Esophagus muscularis mucosa (tissue), 4 donors: Measurements from ENCODE around the gene TBC1D32. TPM values are rescaled to one million over a fixed set of nuclear protein-coding genes. Genes with fewer than 3 reads are reported as not detected.

Source experiments
- DNase-seq: peaks from one replicate; pipeline ENCODE4 v3.0.0-alpha.2; 2017; ENCODE audit errors: extremely low spot score
- H3K27ac ChIP-seq, 4 donors: fragments of 200-600 bp; sonication (generic); replicated peaks in 1 of 4; 1 replicate in 3 of 4; 2 replicates in 1 of 4; pipeline ENCODE4 v1.5.1; 2016 to 2019; ENCODE audit warnings: mild to moderate bottlenecking in 1 of 4
- H3K27me3 ChIP-seq, 4 donors: fragments of 200-600 bp; sonication (generic); one replicate each; pipeline versions ENCODE4 v1.5.1 to v1.6.0; 2016 to 2019
- H3K36me3 ChIP-seq, 4 donors: fragments of 200-600 bp; sonication (generic); one replicate each; pipeline ENCODE4 v1.5.1; 2016 to 2019
- H3K4me1 ChIP-seq, 4 donors: fragments of 200-600 bp; sonication (generic); one replicate each; pipeline ENCODE4 v1.5.1; 2016 to 2019
- H3K4me3 ChIP-seq, 4 donors: fragments of 200-600 bp; sonication (generic); 1 replicate in 2 of 4; 2 replicates in 2 of 4; pipeline ENCODE4 v1.5.1; 2016 to 2019; ENCODE audit warnings: mild to moderate bottlenecking in 4 of 4, moderate library complexity in 1 of 4
- H3K9me3 ChIP-seq, 4 donors: fragments of 200-600 bp; sonication (generic); 1 replicate in 3 of 4; 2 replicates in 1 of 4; pipeline ENCODE4 v1.5.1; 2016 to 2019
- CTCF ChIP-seq, 3 experiments: fragments of 200-600 bp in 2 of 3; fragments of 450-650 bp in 1 of 3; sonication (generic) in 2 of 3; IDR thresholded peaks; one replicate each; pipeline ENCODE4 v1.5.1; 2017 to 2019; ENCODE audit warnings: antibody characterized with exemption in 3 of 3, mild to moderate bottlenecking in 2 of 3, moderate library complexity in 1 of 3
- EP300 ChIP-seq: sonication (generic); formaldehyde crosslinking; IDR thresholded peaks from one replicate; pipeline ENCODE4 v1.6.1; 2017; ENCODE audit warnings: antibody characterized with exemption
- POLR2A ChIP-seq: fragments of 450-650 bp; IDR thresholded peaks from one replicate; pipeline ENCODE4 v1.6.1; 2017; ENCODE audit warnings: antibody characterized with exemption, moderate library complexity, mild to moderate bottlenecking, low read depth
- POLR2AphosphoS5 ChIP-seq, 2 donors: sonication (generic); formaldehyde crosslinking; IDR thresholded peaks; one replicate each; pipeline ENCODE4 v1.6.1; 2017; ENCODE audit warnings: antibody characterized with exemption in 2 of 2
- WGBS: methylation state at CpG from one replicate; pipeline ENCODE4 v1.1.5; 2018; 5-methylcytosine and 5-hydroxymethylcytosine counted together
- intact Hi-C: fragments of 100-400 bp; cut with DNase I; formaldehyde crosslinking; loops from one replicate; pipeline ENCODE4 v1.15.1; 2023
- total RNA-seq, 4 donors: library from RNA; depleted of rRNA; stranded (reverse); fragments of >200 nt; gene quantifications; one replicate each; pipeline versions ENCODE4 v1.1.0 to v1.2.1, GENCODE V29; 2016

The TBC1D32 gene
- total RNA-seq, 4 donors from 2014 or later, result 2.2 to 3.3 (median 2.8) TPM

GRCh38 chr6:121190122-121190521, 144.2 kb downstream of the TBC1D32 start:
- intact Hi-C loops, result no loop called here
- no peaks in the 10 kb centered on the region for H3K9me3 ChIP-seq
- WGBS, result 77% methylated on average over 6 of the region's 6 CpGs
- no peaks in the 10 kb centered on the region for H3K27me3 ChIP-seq
- no peaks in the 10 kb centered on the region for H3K4me1 ChIP-seq
- no peaks in the 10 kb centered on the region for H3K36me3 ChIP-seq
- TF ChIP-seq EP300 (no peak), POLR2A (no peak), CTCF (IDR thresholded peaks at IDR 0.05) (no peak), POLR2AphosphoS5 (IDR thresholded peaks at IDR 0.05) (no peak)
- no peak overlapping the region for H3K27ac ChIP-seq
- DNase-seq, result no peak
- H3K4me3 ChIP-seq, result no peak overlapping the region

GRCh38 chr6:121188356-121188755, 145.9 kb downstream of the TBC1D32 start:
- no peak for DNase-seq
- Histone ChIP-seq H3K9me3 (no peaks in the 10 kb centered on the region), H3K4me1 (no peaks in the 10 kb centered on the region), H3K36me3 (no peaks in the 10 kb centered on the region), H3K27ac (no peak overlapping the region), H3K4me3 (no peak overlapping the region), H3K27me3 (no peaks in the 10 kb centered on the region)
- intact Hi-C loops, result no loop called here
- TF ChIP-seq CTCF (IDR thresholded peaks at IDR 0.05) (no peak), EP300 (no peak), POLR2A (no peak), POLR2AphosphoS5 (IDR thresholded peaks at IDR 0.05) (no peak)
- 38% methylated on average over 1 of the region's 1 CpG for WGBS

- H3K27ac ChIP-seq, result no peak overlapping the region
- 94% methylated on average over 1 of the region's 1 CpG for WGBS
- H3K4me3 ChIP-seq, result no peak overlapping the region
- TF ChIP-seq POLR2A (no peak), EP300 (no peak), POLR2AphosphoS5 (IDR thresholded peaks at IDR 0.05) (no peak), CTCF (IDR thresholded peaks at IDR 0.05) (no peak)
- intact Hi-C loops, result no loop called here
- H3K9me3 ChIP-seq, result no peaks in the 10 kb centered on the region
- DNase-seq, result no peak
- H3K36me3 ChIP-seq, result no peaks in the 10 kb centered on the region
- no peaks in the 10 kb centered on the region for H3K27me3 ChIP-seq
- no peaks in the 10 kb centered on the region for H3K4me1 ChIP-seq
These were observed 146.5 kb downstream of the TBC1D32 start for GRCh38 chr6:121187833-121188200.

GRCh38 chr6:121187200-121187832, 147.0 kb downstream of the TBC1D32 start:
- intact Hi-C loops, result no loop called here

More at GRCh38 chr6:121187200-121187832, 147.0 kb downstream of the TBC1D32 start:
- no peaks in the 10 kb centered on the region for H3K9me3 ChIP-seq
- 94% methylated on average over 1 of the region's 1 CpG for WGBS
- H3K27ac ChIP-seq, result no peak overlapping the region
- TF ChIP-seq POLR2AphosphoS5 (IDR thresholded peaks at IDR 0.05), result no peak
- TF ChIP-seq EP300, result no peak
- TF ChIP-seq CTCF (IDR thresholded peaks at IDR 0.05), result no peak
- no peak for TF ChIP-seq POLR2A
- DNase-seq, result no peak
- no peaks in the 10 kb centered on the region for H3K27me3 ChIP-seq
- H3K36me3 ChIP-seq, result no peaks in the 10 kb centered on the region
- no peaks in the 10 kb centered on the region for H3K4me1 ChIP-seq
- no peak overlapping the region for H3K4me3 ChIP-seq
